Measurements from ENCODE around the gene FOXO6. TPM values are rescaled to one million over a fixed set of nuclear protein-coding genes. Genes with fewer than 3 reads are reported as not detected.
A peak's percentile ranks its signal among the peaks of the same experiment; 100 is the strongest.

Gene FOXO6
- total RNA-seq, 1 donor from 2014 or later, result 2.8 TPM

- H3K27ac Mint-ChIP-seq, result peak overlapping the region; percentile 25
- H3K4me1 Mint-ChIP-seq (ENCODE audit: low read depth), result peaks cover 12% of the 10 kb centered on the region
Observed at GRCh38 chr1:41359211-41360073, 1.8 kb upstream of the FOXO6 start.

GRCh38 chr1:41360074-41360785 lies 1.0 kb upstream of the FOXO6 start:
- peak overlapping the region; percentile 39 for H3K27ac Mint-ChIP-seq
- DNase-seq (ENCODE audit: low spot score, unreplicated experiment), result no peak

More at GRCh38 chr1:41359211-41360073, 1.8 kb upstream of the FOXO6 start:
- no peak for DNase-seq (ENCODE audit: low spot score, unreplicated experiment)
- no peak overlapping the region for H3K4me3 Mint-ChIP-seq (ENCODE audit: low read depth)
- no peaks in the 10 kb centered on the region for H3K9me3 Mint-ChIP-seq (ENCODE audit: low read depth)
- no peak for TF ChIP-seq CTCF (IDR thresholded peaks at IDR 0.05; ENCODE audit: unreplicated experiment)
- peaks cover 34% of the 10 kb centered on the region for H3K27me3 Mint-ChIP-seq
- H3K36me3 Mint-ChIP-seq (ENCODE audit: insufficient read depth), result no peaks in the 10 kb centered on the region

GRCh38 chr1:41361495-41362356 lies 492 bp downstream of the FOXO6 start:
- H3K27me3 Mint-ChIP-seq, result peaks cover 40% of the 10 kb centered on the region
- no peak for TF ChIP-seq CTCF (IDR thresholded peaks at IDR 0.05; ENCODE audit: unreplicated experiment)
- H3K4me3 Mint-ChIP-seq (ENCODE audit: low read depth), result peak overlapping the region; percentile 58
- H3K4me1 Mint-ChIP-seq (ENCODE audit: low read depth), result peaks cover 12% of the 10 kb centered on the region
- H3K27ac Mint-ChIP-seq, result no peak overlapping the region
- H3K9me3 Mint-ChIP-seq (ENCODE audit: low read depth), result no peaks in the 10 kb centered on the region
- no peak for DNase-seq (ENCODE audit: low spot score, unreplicated experiment)
- H3K36me3 Mint-ChIP-seq (ENCODE audit: insufficient read depth), result no peaks in the 10 kb centered on the region

More at GRCh38 chr1:41360074-41360785, 1.0 kb upstream of the FOXO6 start:
- no peaks in the 10 kb centered on the region for H3K9me3 Mint-ChIP-seq (ENCODE audit: low read depth)
- no peaks in the 10 kb centered on the region for H3K36me3 Mint-ChIP-seq (ENCODE audit: insufficient read depth)
- peaks cover 12% of the 10 kb centered on the region for H3K4me1 Mint-ChIP-seq (ENCODE audit: low read depth)
- H3K27me3 Mint-ChIP-seq, result peaks cover 41% of the 10 kb centered on the region
- H3K4me3 Mint-ChIP-seq (ENCODE audit: low read depth), result peak overlapping the region; percentile 60
- no peak for TF ChIP-seq CTCF (IDR thresholded peaks at IDR 0.05; ENCODE audit: unreplicated experiment)

- Mint-ChIP-seq H3K4me3 (ENCODE audit: low read depth) (peak overlapping the region; percentile 58), H3K4me1 (ENCODE audit: low read depth) (peaks cover 12% of the 10 kb centered on the region), H3K36me3 (ENCODE audit: insufficient read depth) (no peaks in the 10 kb centered on the region), H3K27me3 (peaks cover 42% of the 10 kb centered on the region), H3K9me3 (ENCODE audit: low read depth) (no peaks in the 10 kb centered on the region), H3K27ac (no peak overlapping the region)
- no peak for DNase-seq (ENCODE audit: low spot score, unreplicated experiment)
- TF ChIP-seq CTCF (IDR thresholded peaks at IDR 0.05; ENCODE audit: unreplicated experiment), result no peak
Observed at GRCh38 chr1:41362357-41362721, 1.1 kb downstream of the FOXO6 start.

All from progenitor cell of endocrine pancreas (in vitro differentiated cells).